ENCODE measurements around the gene CGREF1. TPM values are rescaled to one million over a fixed set of nuclear protein-coding genes. Genes with fewer than 3 reads are reported as not detected.
"Not testable (repeated sequence)": the region's sequence is repeated elsewhere in the genome, so short reads cannot be mapped to it uniquely, and the experiment has no call there.

Gene CGREF1
- total RNA-seq, 1 donor from 2014 or later: 1.6 TPM

DNA sequence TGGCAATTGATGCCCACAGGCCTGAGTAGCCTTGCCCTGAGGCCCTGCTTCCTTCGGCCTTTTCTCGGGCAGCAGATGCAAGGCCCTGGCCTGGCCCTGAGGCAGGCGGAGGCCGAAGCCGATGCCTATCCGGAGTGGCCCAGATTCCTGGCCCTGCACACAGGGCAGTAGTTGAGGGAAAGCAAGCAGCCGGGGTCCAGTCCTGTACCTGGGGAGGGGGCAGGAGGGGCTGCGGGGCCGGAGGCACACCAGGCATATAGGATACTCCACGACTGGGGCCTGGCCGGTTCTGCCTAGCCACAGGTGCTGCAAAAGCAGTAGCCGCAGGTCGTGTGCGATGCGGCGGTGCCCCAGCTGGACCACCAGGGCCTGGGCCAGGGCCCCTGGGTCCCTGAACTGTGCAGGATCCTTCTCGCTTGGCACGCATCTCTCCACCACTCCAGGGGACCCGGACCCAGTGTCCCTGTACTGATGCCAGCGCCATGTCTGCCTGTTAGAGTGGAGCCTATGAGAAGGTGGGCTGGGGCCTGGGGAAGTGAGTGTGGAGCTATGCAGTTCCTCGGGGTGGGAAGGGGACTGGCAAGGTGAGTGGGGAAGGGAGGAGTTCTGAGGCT lies 18.5 kb upstream of the CGREF1 start:
- no peak for DNase-seq

DNA sequence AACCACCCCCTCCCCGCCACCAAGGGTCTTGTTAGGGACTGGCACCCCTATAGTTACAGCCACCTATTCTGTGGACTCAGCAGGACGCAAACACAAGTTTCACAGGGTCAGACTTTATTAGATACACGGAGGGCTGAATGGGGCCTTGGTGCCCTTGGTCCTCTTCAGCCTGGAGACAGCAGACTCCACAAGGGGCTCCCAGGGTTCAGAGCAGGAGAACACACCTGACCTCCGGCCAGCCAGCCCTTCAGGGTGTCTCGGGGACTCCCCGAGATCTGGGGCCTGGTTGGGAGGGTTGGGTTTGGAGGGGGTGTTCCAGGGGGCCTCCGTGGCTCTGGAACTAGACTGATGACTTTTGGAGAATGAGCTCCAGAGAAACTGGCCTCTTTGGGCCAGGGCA lies 17.8 kb upstream of the CGREF1 start:
- DNase-seq: no peak

DNA sequence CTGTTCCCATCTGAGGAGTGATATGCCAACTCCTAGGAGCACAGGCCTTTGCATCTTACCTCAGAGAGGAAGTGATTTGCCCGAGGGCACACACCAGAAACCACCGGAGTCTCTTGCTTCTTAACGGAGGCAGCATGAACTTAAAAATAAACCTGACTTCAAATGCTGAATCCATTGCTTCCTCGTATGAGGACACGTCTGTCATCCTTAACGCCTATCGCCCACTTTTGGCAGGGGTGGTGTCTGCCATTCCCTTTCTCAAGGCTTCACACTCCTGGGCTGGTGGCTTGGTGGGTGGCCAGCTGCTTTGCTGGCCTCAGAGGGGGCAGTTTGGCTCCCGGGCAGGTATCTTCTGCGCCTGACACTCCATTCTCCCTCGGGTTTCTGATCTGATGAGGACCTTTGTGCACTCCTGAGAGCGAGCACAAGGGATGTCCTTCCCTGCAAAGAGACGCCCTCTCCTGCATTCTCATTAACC lies 16.6 kb upstream of the CGREF1 start:
- DNase-seq: no peak

DNA sequence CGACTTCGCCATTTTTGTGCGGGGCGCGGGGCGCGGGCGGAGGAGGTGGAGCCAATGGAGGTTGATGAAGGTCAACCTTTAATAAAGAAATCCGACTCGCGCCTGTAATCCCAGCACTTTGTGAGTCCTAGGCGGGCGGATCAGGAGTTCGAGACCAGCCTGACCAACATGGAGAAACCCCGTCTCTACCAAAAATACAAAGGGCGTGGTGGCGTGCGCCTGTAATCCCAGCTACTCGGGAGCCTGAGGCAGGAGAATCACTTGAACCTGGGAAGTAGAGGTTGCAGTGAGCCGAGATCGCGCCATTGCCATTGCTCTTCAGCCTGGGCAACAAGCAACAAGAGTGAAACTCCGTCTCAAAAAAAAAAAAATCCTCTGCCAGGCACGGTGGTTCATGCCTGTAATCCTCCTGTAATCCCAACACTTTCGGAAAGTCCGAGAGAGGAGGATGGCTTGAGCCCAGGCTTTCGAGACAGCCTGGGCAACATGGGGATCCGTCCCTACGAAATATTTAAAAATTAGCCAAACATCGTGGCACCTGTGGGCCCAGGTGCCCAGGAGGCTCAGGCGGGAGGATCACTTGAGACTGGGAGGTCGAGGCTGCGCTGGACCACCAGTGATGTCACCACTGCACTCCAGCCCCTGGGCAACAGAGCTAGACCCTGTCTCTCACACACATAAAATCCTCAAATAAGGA lies 16.0 kb upstream of the CGREF1 start:
- no peak for DNase-seq

DNA sequence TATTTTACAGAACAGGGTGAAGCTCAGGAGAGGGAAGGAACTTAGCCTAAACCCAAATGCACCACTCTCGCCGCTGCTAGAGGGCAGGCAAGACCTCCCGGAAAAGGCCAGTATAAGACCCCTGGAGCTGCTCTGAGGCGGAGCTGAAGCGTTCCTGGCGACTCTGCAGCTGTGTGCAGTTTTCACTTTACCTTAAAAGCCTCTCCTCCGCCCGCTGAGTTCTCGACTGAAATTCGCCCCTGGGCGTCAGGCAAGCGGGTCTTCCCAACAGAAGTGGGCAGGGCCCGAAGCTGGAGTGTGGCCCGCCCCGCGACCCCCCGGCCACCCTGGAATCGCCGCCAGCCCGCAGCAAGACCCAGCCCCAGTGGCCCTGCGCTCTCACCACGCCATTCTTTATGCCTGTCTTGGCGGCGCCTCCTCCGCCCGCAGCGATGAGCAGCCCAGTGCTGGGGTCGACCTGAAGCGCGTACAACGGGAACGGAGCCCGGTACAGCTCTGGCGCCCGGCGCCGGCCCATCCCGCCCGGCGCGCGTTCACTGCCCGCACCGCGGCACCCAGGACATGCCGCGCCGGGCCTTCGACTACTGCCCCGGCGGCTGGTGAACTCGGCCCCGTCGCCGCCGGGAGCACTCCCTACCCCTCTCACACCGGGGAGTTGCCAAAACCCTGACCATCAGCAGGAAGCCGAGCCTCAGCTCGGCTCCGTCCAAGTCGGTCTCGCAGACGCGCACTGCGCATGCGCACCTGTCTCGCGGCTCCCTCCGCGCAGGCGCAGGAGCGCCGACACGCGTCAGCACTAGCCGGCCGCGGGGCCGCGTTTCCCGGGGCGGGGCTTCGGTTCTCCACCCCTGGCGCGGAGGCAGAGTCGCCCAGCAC lies 15.2 kb upstream of the CGREF1 start, which contains the start of gene PREB:
Gene PREB (minus strand): TSS at position 732 of the 876 bp plus-strand sequence. CDS start 215 bp downstream, at position 517.
- peak; percentile 99 for DNase-seq

DNA sequence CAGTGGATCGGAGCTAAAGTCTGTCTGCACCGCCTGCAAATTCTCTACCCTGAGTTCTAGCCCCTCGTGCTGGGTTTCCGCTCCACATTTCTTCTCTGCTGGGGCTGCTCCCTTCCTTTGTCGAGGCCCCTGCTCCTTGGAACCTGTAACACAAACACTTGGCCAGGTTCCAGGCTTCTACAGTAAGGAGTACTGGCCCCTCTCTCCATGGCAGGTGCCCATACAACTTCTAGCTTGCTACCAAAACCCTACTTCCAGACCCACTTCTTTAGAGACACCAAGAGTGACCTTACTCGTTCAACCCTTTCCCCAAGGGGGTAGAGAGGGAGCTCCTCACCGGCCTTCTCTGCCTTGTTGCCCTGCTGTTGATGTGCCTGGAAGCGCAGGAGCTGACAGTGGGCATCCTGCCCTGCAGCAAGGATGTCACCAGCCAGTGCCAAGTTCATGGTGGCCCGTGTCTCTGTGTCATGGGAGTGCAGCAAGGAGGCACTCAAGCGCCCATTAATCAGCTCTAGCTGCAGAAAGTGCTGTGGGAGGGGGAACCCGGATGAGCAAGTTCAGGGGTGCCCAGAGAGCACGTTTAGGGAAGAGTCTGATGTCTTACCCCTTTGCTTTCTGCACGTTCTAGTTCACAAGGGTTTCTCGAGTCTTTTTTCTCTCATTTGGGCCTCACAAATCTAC lies 14.4 kb upstream of the CGREF1 start:
- no peak for DNase-seq

DNA sequence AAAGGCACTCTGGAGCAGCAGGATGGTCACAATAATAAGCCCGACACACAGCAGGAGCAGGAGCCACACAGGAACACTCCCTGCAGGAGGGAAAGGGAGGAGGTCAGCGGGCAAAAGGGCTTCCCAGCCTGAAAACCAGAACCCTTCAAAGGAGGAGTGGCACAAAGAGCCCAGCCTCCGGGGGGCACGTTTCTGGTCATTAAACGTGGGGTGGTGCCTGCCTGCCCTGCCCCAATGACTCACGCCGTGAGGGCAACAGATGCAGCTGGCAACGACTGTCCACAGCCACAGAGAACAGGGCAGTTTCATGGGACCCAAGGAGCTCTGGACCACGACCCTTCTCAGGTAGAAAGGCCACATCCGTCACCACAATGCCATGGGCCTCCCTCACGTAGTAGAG lies 12.5 kb upstream of the CGREF1 start:
- DNase-seq: no peak

DNA sequence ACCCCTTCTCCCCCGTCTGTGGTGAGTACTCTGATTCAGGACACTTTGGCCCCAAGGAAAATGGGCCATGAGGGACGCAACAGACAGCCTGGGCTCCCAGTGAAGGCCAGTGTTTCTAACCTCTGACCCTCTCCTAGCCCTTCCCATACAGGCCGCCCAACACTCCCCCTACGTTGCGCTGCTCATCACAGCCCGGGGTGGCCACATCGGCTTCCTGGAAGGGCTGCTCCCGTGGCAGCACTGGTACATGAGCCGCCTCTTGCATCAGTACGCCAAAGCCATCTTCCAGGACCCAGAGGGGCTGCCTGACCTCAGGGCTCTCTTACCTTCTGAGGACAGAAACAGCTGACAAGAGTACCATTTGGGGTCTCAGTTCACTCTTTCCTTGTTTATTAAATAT lies 11.5 kb upstream of the CGREF1 start:
- no peak for DNase-seq

DNA sequence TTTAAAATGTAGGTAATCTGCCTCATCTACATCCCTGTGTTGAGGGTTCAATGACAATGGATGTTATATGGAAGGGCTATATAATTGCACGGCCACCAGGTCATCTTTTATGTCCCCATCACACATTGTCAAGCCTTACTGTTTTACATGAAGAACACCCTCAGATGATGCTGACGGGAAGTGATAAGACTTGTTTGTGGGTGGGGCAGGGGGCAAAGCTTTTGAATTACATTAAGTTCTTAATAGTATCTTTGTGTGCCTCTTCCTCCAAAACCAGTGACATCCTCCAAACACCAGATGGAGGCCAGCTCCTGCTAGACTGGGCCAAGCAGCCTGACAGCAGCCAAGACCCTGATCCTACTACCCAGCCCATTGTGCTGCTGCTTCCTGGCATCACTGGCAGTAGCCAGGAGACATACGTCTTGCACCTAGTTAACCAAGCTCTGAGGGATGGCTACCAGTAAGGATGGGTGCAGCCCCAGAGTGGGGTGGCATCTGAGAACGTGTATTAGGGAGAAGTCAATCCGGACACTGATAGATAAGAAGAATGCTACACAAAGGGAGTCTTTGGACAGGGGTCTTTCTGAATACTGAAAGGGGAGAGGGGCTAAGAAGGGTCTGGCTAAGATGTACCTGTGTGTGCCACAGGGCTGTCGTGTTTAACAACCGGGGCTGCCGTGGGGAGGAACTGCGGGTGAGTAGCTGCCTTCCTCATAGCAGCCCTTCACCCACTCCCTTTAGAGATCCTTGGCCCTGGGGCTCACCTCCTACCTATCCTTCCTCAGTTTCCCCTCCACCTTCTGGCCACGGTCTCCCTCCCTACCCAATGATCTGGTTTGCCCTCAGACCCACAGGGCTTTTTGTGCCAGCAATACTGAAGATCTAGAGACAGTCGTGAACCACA lies 10.0 kb upstream of the CGREF1 start:
- no peak for DNase-seq

DNA sequence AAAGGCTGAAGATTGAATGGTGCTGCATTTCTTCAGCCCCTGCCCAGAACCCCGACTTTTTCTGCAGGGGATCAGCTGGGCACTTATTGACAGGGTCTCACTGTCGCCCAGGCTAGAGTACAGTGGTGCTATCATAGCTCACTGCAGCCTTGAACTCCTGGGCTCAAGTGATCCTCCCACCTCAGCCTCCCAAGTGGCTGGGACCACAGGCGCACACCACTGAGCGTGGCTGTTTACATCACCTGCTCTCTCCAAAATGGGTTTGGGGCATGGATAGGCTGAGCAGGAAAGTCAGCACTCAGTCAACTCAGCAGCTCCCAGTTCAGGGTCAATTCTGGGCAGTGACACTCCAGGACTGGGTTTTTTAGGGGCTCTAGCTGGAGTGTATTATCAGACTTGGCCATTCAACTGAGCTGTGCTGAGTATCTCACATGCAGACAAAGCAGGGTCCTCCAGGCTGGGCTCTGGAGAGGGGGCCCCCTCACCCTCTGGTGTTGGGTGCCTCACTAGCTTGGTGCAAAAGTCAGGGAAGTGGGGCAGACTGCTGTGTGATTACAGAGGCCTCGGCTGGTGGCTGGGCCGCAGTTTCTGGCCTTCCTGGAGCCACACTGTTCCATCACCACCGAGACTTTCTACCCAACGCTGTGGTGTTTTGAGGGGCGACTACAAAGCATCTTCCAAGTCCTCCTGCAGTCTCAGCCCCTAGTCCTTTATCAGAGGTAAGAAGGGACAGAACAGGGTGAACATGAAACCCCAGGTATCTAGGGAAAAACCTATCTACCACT lies 9.1 kb upstream of the CGREF1 start:
- DNase-seq: no peak

DNA sequence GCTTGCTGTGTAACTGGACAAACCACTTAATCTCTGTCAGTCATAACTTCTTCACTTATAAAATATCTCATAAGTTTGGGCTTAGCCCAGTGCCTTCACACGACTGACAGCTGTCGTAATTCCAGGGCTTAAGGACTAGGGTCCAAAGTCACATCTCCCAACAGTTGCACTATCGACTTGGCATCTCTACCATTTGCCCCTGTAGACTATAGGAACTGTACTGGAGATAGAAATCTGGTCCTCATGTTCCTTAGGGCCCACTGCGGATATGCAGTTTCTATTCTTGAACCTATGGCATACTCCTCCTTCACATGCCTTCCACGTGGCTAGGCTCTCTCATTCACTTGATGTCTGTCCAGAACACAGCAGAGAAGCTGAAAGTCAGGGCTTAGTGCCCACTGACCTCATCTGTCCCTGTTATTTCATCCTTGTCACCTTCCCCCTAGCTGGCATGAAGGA lies 7.4 kb upstream of the CGREF1 start:
- no peak for DNase-seq

DNA sequence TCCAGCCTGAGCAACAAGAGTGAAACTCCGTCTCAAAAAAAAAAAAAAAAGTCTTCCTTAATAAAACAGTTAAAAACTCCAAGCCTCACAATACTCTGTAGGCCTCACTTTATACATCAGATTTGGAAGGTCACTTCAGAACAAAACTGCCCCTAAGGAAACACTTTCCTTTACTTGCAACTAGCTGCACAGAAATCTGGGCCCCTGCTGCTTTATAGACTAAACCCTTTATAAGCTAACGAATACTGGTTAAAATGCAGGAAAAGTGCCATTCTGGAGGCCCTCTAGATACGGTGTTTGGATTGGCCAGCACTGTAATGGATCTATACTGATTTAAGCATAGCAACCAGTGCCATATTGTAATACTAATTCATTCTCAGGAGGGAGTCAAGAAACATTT lies 6.2 kb upstream of the CGREF1 start:
- DNase-seq: no peak

DNA sequence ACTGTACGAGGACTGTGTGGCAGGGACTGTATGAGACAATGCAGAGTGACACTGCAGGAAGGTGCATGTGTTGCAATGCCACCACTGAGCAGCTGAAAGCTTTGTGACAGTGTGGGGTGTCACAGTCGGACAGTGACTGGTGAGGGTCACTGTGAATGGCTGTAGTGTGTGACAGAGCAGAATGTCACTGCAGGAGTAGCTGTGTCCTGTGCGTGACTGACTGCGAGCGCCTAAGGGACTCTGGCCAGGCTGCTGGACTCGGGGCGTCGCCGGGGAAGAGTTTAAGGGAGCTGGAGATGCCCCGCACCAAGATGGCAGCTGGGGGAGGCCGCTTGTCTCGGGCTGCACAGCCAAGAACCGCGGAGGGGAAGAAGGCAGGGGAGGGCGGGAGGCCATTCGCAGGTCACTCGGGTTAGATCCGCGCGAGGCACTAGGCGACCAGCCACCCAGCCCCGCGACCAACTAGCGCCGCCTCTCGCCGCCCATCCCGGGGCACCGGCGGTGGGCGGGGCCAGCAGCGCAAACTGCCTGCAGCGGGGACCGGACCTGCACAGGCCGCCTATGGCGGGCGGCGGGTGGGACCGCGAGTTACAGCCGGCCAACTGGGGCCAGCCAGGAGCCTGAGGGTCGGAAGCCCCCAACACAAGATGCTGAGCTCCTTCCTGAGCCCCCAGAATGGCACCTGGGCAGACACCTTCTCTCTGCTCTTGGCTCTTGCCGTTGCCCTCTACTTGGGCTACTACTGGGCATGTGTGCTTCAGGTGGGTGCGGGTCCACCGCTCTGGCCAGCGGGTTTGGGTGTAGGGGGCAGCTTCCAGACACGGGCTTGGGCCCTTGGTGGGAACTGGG lies 4.6 kb upstream of the CGREF1 start, which contains the start of gene ABHD1:
Gene ABHD1 (plus strand): TSS at position 514 of the 849 bp plus-strand sequence. CDS start 134 bp downstream, at position 648.
- peak; percentile 37 for DNase-seq

DNA sequence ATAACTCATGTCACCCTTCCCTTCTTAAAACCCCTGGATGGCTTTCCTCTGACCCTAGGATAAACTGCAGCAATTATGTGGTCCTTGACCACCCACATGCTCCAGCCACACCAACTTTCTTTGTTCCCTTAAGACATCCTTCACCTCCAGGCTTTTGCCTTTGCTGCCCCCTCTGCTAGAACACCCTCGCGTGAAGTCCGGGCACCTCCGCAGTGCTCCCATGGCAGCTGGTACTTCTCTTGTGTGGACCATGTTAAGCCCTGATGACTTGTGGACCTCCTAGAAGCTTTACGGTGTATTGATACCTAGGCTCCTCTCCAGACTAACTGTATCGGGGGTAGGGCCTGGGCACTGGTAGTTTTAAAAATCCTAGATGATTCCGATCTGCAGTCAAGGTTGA lies 3.9 kb upstream of the CGREF1 start:
- no peak for DNase-seq

DNA sequence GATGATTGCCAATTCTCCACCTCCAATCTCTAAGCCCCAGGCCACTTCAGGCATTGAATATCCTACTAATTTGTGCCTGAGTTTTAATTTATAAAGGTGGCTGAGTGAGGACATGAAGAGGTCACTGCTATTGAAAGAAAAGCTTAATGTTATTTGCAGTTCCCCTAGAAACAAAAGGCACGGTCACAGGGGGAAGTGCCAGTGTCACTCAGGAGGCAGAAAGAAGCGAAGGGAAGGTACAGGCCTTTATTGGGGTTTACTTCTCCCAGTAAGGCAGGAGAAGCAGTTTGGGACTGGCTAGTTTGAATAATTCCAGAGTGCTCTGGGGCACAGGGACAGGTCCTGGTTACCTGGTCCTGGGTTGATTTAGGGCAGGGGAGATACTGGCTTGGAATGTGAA lies 3.0 kb upstream of the CGREF1 start:
- no peak for DNase-seq

DNA sequence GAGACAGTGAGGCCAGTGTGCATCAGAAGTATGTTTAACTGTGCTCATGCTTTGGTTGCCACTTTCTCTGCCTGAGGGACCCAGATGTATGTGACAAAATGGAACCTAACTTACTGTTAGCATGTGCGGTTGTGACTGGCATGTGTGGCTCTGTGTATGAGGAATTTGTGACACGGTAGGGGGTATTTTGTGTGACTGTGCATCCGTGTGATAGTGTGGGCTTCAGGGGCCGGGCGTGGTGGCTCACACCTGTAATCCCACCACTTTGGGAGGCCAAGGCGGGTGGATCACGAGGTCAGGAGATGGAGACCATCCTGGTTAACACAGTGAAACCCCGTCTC lies 372 bp upstream of the CGREF1 start:
- not testable (repeated sequence) for DNase-seq

DNA sequence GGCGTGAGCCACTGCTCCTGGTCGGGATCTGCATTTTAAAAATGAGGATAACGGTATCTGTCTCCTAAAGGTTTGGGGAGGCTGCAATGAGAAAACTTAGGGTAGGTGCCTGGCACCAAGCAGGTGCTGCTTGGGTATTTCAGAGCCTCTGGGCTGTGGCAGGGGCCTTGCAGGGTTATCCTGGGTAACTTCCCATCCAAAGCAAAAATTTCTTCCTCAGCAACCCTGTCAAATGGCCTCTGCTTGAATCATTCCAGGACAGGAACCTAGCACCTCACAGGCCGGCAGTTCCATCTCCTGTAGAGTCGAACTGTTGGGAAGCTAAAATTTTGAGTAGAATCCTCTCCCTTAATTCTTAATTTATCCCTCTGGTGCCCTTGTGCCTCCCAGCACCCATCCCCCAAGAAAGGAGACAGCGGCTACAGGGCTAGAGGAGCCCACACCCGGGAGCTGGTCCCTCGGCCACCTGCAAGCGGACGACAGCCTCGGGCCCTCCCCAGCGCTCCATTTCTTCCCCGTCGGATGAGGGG lies 868 bp downstream of the CGREF1 start:
- DNase-seq: no peak

DNA sequence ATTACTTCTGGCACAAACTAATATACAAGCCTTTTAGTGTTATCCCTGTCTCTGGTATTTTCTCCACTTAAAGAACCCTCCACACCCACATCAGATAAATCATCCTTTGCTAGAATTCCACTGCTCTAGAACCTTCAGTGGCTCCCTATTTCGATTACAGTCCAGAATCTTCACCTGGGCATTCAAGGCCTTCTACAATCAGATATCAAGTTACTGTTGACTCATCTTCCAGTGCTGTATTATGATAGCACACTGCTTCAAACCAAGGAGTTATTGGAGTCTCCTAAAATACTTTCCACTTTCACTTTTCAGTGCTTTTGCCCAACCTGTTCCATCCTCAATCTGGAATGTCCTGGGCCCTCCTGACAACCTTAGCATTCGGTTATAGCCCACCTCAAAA lies 3.4 kb downstream of the CGREF1 start:
- no peak for DNase-seq
